K562 (cell line): ENCODE results near the gene ARL16. TPM values are rescaled to one million over a fixed set of nuclear protein-coding genes. Genes with fewer than 3 reads are reported as not detected.
A peak's percentile ranks its signal among the peaks of the same experiment; 100 is the strongest.

ENCODE experiments used
- ATAC-seq: fragments of 200-7000 bp; cut with Tn5 transposase; 3 replicates; pipeline ENCODE4 v1.9.1; 2020; ENCODE audit warnings: moderate library complexity
- BruUV-seq: library from RNA; stranded (reverse); fragments of 400-500 nt; replicated peaks from 2 replicates; lab custom pipeline; 2021; lab: Mats Ljungman, UMichigan
- CTCF ChIA-PET: fragments of 300-600 bp; formaldehyde crosslinking; extraction: SDS; loops from one replicate; lab custom pipeline; 2021; ENCODE audit warnings: low intra/inter-chr PET ratio; lab: Yijun Ruan, JAX
- POLR2A ChIA-PET: fragments of 300-600, 350-650 bp; sonication (Branson Sonifier 250); formaldehyde crosslinking; extraction: SDS; loops from one replicate; lab custom pipeline; 2021; ENCODE audit warnings: antibody characterized with exemption, inconsistent platforms; lab: Yijun Ruan, JAX
- DNase-seq, 4 experiments: peaks; one replicate each; pipeline versions ENCODE4 v3.0.0 to v3.0.0-alpha.2; 2011 to 2018; ENCODE audit warnings: low spot score in 3 of 4, mixed read lengths in 3 of 4; ENCODE audit errors: extremely low read depth in 1 of 4
- FAIRE-seq: peaks from 2 replicates; lab custom pipeline; 2011; peaks lifted over from hg19 to GRCh38; lab: Jason Lieb, UNC
- H2AFZ ChIP-seq: 2 replicates; pipeline ENCODE4 v1.6.0; 2011; ENCODE audit warnings: low read depth, low read length, control low read depth, inconsistent platforms
- H3K27ac ChIP-seq: fragments of 200-600 bp; 3 replicates; pipeline ENCODE4 v1.8.0; 2011; ENCODE audit warnings: low read depth, mild to moderate bottlenecking, control low read depth, inconsistent platforms, low read length, moderate library complexity, mixed read lengths; ENCODE audit errors: extremely low read depth
- H3K27me3 ChIP-seq, 2 experiments: fragments of 300-600 bp in 1 of 2; 2 replicates in 1 of 2; 3 replicates in 1 of 2; pipeline versions ENCODE4 v1.6.0 to v1.8.0; 2011; ENCODE audit warnings: inconsistent platforms in 2 of 2, low read length in 2 of 2, mild to moderate bottlenecking in 1 of 2, mixed read lengths in 1 of 2, moderate library complexity in 1 of 2; ENCODE audit not compliant: control insufficient read depth in 2 of 2, insufficient read depth in 2 of 2
- H3K36me3 ChIP-seq: fragments of 300-600 bp; 3 replicates; pipeline ENCODE4 v1.8.0; 2011; ENCODE audit warnings: mild to moderate bottlenecking, low read length, inconsistent platforms; ENCODE audit not compliant: control insufficient read depth, insufficient read depth
- H3K4me1 ChIP-seq, 2 experiments: fragments of 200-600 bp in 1 of 2; replicated peaks in 1 of 2; 2 replicates in 1 of 2; 3 replicates in 1 of 2; pipeline versions ENCODE4 v1.5.1 to v1.8.0; 2011; ENCODE audit warnings: inconsistent platforms in 2 of 2, low read length in 2 of 2, mild to moderate bottlenecking in 1 of 2, mixed read lengths in 1 of 2, moderate library complexity in 1 of 2; ENCODE audit not compliant: control insufficient read depth in 2 of 2, insufficient read depth in 2 of 2
- H3K4me2 ChIP-seq: 2 replicates; pipeline ENCODE4 v1.6.1; 2011; ENCODE audit warnings: low read length, control low read depth, inconsistent platforms, mixed read lengths; ENCODE audit not compliant: insufficient read depth
- H3K4me3 ChIP-seq: fragments of 200-600 bp; sonication (generic), shearing (Covaris generic); 2 replicates; pipeline ENCODE4 v1.5.1; 2016; ENCODE audit warnings: control low read depth, inconsistent platforms
- H3K79me2 ChIP-seq: fragments of 200-600 bp; 3 replicates; pipeline ENCODE4 v1.8.0; 2011; ENCODE audit warnings: low read length, inconsistent platforms; ENCODE audit not compliant: control insufficient read depth, insufficient read depth
- H3K9ac ChIP-seq, 2 experiments: 2 replicates each; pipeline versions ENCODE4 v1.6.0 to v1.6.1; 2011; ENCODE audit warnings: low read depth in 2 of 2, low read length in 2 of 2, control low read depth in 1 of 2, inconsistent platforms in 1 of 2, mild to moderate bottlenecking in 1 of 2, mixed read lengths in 1 of 2; ENCODE audit not compliant: insufficient read depth in 1 of 2
- H3K9me1 ChIP-seq: one replicate; pipeline ENCODE4 v1.6.0; 2011; ENCODE audit warnings: inconsistent platforms, mild to moderate bottlenecking, low read length, moderate library complexity; ENCODE audit not compliant: control insufficient read depth, insufficient read depth
- H3K9me3 ChIP-seq: replicated peaks from 2 replicates; pipeline ENCODE4 v1.5.1; 2011; ENCODE audit warnings: low read depth, low read length, inconsistent platforms; ENCODE audit not compliant: control insufficient read depth, insufficient read depth
- H4K20me1 ChIP-seq: replicated peaks from 2 replicates; pipeline ENCODE4 v1.6.1; 2011; ENCODE audit warnings: low read length, inconsistent platforms, mixed read lengths; ENCODE audit not compliant: control insufficient read depth, insufficient read depth
- AFF4 ChIP-seq: sonication (generic); formaldehyde crosslinking; IDR thresholded peaks from 2 replicates; pipeline ENCODE4 v1.8.0; 2023; ENCODE audit warnings: mild to moderate bottlenecking, missing genetic modification reagents
- ATF3 ChIP-seq, 2 experiments: fragments of 450-650 bp in 1 of 2; sonication (generic) in 1 of 2; formaldehyde crosslinking in 1 of 2; IDR thresholded peaks in 1 of 2; conservative IDR thresholded peaks in 1 of 2; 2 replicates each; pipeline versions ENCODE4 v1.6.1 to v1.8.1; 2016 to 2023; ENCODE audit warnings: mild to moderate bottlenecking in 2 of 2, moderate library complexity in 2 of 2, inconsistent platforms in 1 of 2, missing genetic modification reagents in 1 of 2
- BDP1 ChIP-seq: IDR thresholded peaks from 3 replicates; pipeline ENCODE4 v1.6.1; 2011; ENCODE audit not compliant: insufficient read length, insufficient read depth
- E2F4 ChIP-seq: sonication (generic); formaldehyde crosslinking; IDR thresholded peaks from 2 replicates; pipeline ENCODE4 v1.8.0; 2022; ENCODE audit warnings: mild to moderate bottlenecking, low read depth, missing genetic modification reagents
- EGR1 ChIP-seq: fragments of 450-650 bp; conservative IDR thresholded peaks from 2 replicates; pipeline ENCODE4 v1.6.1; 2017; ENCODE audit warnings: mild to moderate bottlenecking
- FOXP4 ChIP-seq: sonication (generic); formaldehyde crosslinking; IDR thresholded peaks from 2 replicates; pipeline ENCODE4 v1.8.0; 2022; ENCODE audit warnings: mild to moderate bottlenecking, missing genetic modification reagents, borderline replicate concordance
- HSF4 ChIP-seq: fragments of 250-450 bp; sonication (Bioruptor Pico); IDR thresholded peaks from 2 replicates; pipeline ENCODE4 v2.1.2; 2022; ENCODE audit warnings: mild to moderate bottlenecking, moderate library complexity, borderline replicate concordance
- POLR2A ChIP-seq: fragments of 450-650 bp; conservative IDR thresholded peaks from 2 replicates; pipeline ENCODE4 v1.6.1; 2016
- POLR2G ChIP-seq: fragments of 200-400 bp; formaldehyde crosslinking; IDR thresholded peaks from 2 replicates; pipeline ENCODE4 v1.6.1; 2017; ENCODE audit warnings: low read depth, mild to moderate bottlenecking, antibody characterized with exemption, low read length, moderate library complexity
- U2AF2 ChIP-seq: fragments of 200-400 bp; formaldehyde crosslinking; optimal IDR thresholded peaks from 2 replicates; pipeline ENCODE3; 2017; ENCODE audit warnings: low read depth, mild to moderate bottlenecking, low read length
- YBX1 ChIP-seq: fragments of 450-650 bp; IDR thresholded peaks from 2 replicates; pipeline ENCODE4 v1.7.1; 2016; ENCODE audit warnings: mild to moderate bottlenecking
- WGBS: fragments of 100-300 bp; shearing (Covaris generic); methylation state at CpG from one replicate; pipeline ENCODE4 v1.1.6; 2016; ENCODE audit warnings: low coverage, mixed read lengths; ENCODE audit not compliant: insufficient coverage; ENCODE audit errors: missing lambda C conversion rate; 5-methylcytosine and 5-hydroxymethylcytosine counted together
- in situ Hi-C: fragments of 300-500 bp; cut with MboI; formaldehyde crosslinking; loops from 4 replicates; pipeline ENCODE4 v1.15.0; 2018; ENCODE audit warnings: inconsistent platforms, mixed read lengths
- intact Hi-C: fragments of 100-400 bp; cut with micrococcal nuclease; formaldehyde crosslinking; loops from 2 replicates; pipeline ENCODE4 v1.14.2; 2022
- polyA plus RNA-seq, 8 experiments: library from polyadenylated mRNA; depleted of rRNA in 4 of 8; stranded (reverse) in 5 of 8; unstranded in 3 of 8; fragments of >200 nt; fragmentation: Nextera tagmentation in 2 of 8; fragmentation: Illumina TruSeq in 1 of 8; extraction: Ambion mirVana in 2 of 8; extraction: Trizol in 1 of 8; gene quantifications; 2 replicates each; pipeline versions ENCODE4 v1.2.1 to v1.2.3, GENCODE V29; 2011 to 2014; ENCODE audit warnings: inconsistent platforms in 1 of 8, missing spikeins in 1 of 8
- total RNA-seq, 7 experiments: library from RNA; depleted of rRNA in 6 of 7; stranded (reverse); fragments of >200 nt in 6 of 7; fragmentation: Illumina TruSeq in 2 of 7; extraction: Trizol in 2 of 7; gene quantifications; 2 replicates each; pipeline versions ENCODE4 v1.2.1 to v1.2.3, GENCODE V29; 2011 to 2021; ENCODE audit warnings: low replicate concordance in 1 of 7

The ARL16 gene
- total and polyA plus RNA-seq, 9 of the 15 experiments (the other 6 are each of a cell fraction or from before 2014, with no cell fraction given): 5.4 to 32.4 (median 22.6) TPM

- no peaks in the 10 kb centered on the region for H3K9me1 ChIP-seq
- intact Hi-C loops (no loop called here), in situ Hi-C loops (no loop called here)
- POLR2A ChIA-PET: interaction anchor here (0.6 to 2.3 kb wide), 6 partner anchors 9 to 38 kb away, joined by 3 to 8 read pairs (median 4); partner anchors contain the start of genes NPLOC4 and TSPAN10
- H2AFZ ChIP-seq: no peak overlapping the region
- H3K79me2 ChIP-seq: peaks cover 49% of the 10 kb centered on the region
- DNase-seq (peak in 1 of 4 experiments; percentile 32), FAIRE-seq (no peak), ATAC-seq (no peak)
- no TSS peak for BruUV-seq
- WGBS: 62% methylated on average over 5 of the region's 7 CpGs
- H3K4me1 ChIP-seq: peaks cover 36 to 61% of the 10 kb centered on the region in 2 experiments
- H3K9me3 ChIP-seq: no peaks in the 10 kb centered on the region
- peak overlapping the region; percentile 75 for H3K27ac ChIP-seq
- peaks cover 32% of the 10 kb centered on the region for H3K36me3 ChIP-seq
- H3K4me2 ChIP-seq: no peak overlapping the region
- no peak overlapping the region for H3K4me3 ChIP-seq
- peak overlapping the region; percentile 36 to 80; a peak in 3 of 4 replicates for H3K9ac ChIP-seq
- H3K27me3 ChIP-seq: no peaks in the 10 kb centered on the region
- CTCF ChIA-PET: no interaction called here
- no peaks in the 10 kb centered on the region for H4K20me1 ChIP-seq
- TF ChIP-seq U2AF2: no peak
- TF ChIP-seq AFF4 (CRISPR knock-in tag): no peak
- 0 out of 2 replicates have a peak, but pooled peaks have one; percentile 25 for TF ChIP-seq E2F4 (CRISPR knock-in tag)
- no peak for TF ChIP-seq YBX1
- peak; percentile 29; the same call in 1 of the 2 replicates for TF ChIP-seq ATF3 (IDR thresholded peaks at IDR 0.05)
- TF ChIP-seq ATF3 (CRISPR knock-in tag; conservative IDR thresholded peaks at IDR 0.05): no peak
- no peak for TF ChIP-seq HSF4
- 0 out of 2 replicates have a peak, but pooled peaks have one; percentile 25 for TF ChIP-seq FOXP4 (CRISPR knock-in tag)
- TF ChIP-seq EGR1: peak; percentile 49
- no peak for TF ChIP-seq BDP1
- TF ChIP-seq POLR2A: 0 out of 2 replicates have a peak, but pooled peaks have one; percentile 12
- TF ChIP-seq POLR2G: peak; percentile 44; the same call in 1 of the 2 replicates
Observed at GRCh38 chr17:81664051-81664470, 19.5 kb downstream of the ARL16 start.
